HepG2 (cell line): ENCODE results near the gene C17orf58.

Experiments used
- CEBPB ChIP-seq: IDR thresholded peaks from 2 replicates; pipeline ENCODE4 v1.6.1; 2011; ENCODE audit warnings: low read depth, low read length, improper control_type of control experiment, borderline replicate concordance
- CTCF ChIP-seq: sonication (generic); formaldehyde crosslinking; IDR thresholded peaks from 2 replicates; pipeline ENCODE4 v1.5.0; 2020; ENCODE audit warnings: mild to moderate bottlenecking, missing genetic modification reagents, moderate library complexity
- ESRRA ChIP-seq: sonication (generic); formaldehyde crosslinking; IDR thresholded peaks from 2 replicates; pipeline ENCODE4 v1.5.1; 2020; ENCODE audit warnings: mild to moderate bottlenecking, low read depth, missing genetic modification reagents
- FOXO4 ChIP-seq: sonication (generic); formaldehyde crosslinking; conservative IDR thresholded peaks from 2 replicates; pipeline ENCODE4 v1.8.1; 2023; ENCODE audit warnings: missing genetic modification reagents
- NR2F1 ChIP-seq, 2 experiments: fragments of 450-650 bp in 1 of 2; formaldehyde crosslinking in 1 of 2; IDR thresholded peaks; 2 replicates each; pipeline versions ENCODE4 v1.5.0 to v1.6.1; 2016 to 2020; ENCODE audit warnings: mild to moderate bottlenecking in 1 of 2, missing compliant biosample characterization in 1 of 2, missing genetic modification reagents in 1 of 2, moderate library complexity in 1 of 2
- PRPF4 ChIP-seq: fragments of 200-400 bp; formaldehyde crosslinking; IDR thresholded peaks from 2 replicates; pipeline ENCODE4 v1.6.1; 2016; ENCODE audit warnings: low read length, low read depth; ENCODE audit not compliant: poor library complexity, severe bottlenecking
- RAD21 ChIP-seq: fragments of 450-650 bp; formaldehyde crosslinking; IDR thresholded peaks from 2 replicates; pipeline ENCODE4 v1.5.0; 2020; ENCODE audit warnings: mild to moderate bottlenecking
- ZNF296 ChIP-seq: sonication (generic); formaldehyde crosslinking; conservative IDR thresholded peaks from 2 replicates; pipeline ENCODE4 v1.5.0; 2020; ENCODE audit warnings: mild to moderate bottlenecking, missing genetic modification reagents
- ZNF569 ChIP-seq: sonication (generic); formaldehyde crosslinking; IDR thresholded peaks from 2 replicates; pipeline ENCODE4 v1.5.0; 2020; ENCODE audit warnings: mild to moderate bottlenecking, missing genetic modification reagents, moderate library complexity, borderline replicate concordance

GRCh38 chr17:67982686-67983382, 13.4 kb downstream of the C17orf58 start:
- TF ChIP-seq CEBPB (no peak), CTCF (CRISPR knock-in tag) (no peak), FOXO4 (no peak), NR2F1 (CRISPR knock-in tag; IDR thresholded peaks at IDR 0.05) (no peak), PRPF4 (no peak), ZNF296 (CRISPR knock-in tag) (no peak), ESRRA (no peak), ZNF569 (CRISPR knock-in tag) (no peak), RAD21 (CRISPR knock-in tag) (no peak)
